ENCODE measurements around the gene AKR1B15.
"Not testable (repeated sequence)": the region's sequence is repeated elsewhere in the genome, so short reads cannot be mapped to it uniquely, and the experiment has no call there.

AKR1B15 gene

GRCh38 chr7:134533288-134533771 lies 15.6 kb upstream of the AKR1B15 start:
- no peak for DNase-seq

GRCh38 chr7:134534633-134535032 lies 14.3 kb upstream of the AKR1B15 start:
- no peak for DNase-seq

GRCh38 chr7:134535272-134535918 lies 13.5 kb upstream of the AKR1B15 start:
- no peak for DNase-seq

- DNase-seq = no peak
These were observed 13.0 kb upstream of the AKR1B15 start for GRCh38 chr7:134535919-134536299.

GRCh38 chr7:134536558-134536957 lies 12.4 kb upstream of the AKR1B15 start:
- not testable (repeated sequence) for DNase-seq

- DNase-seq = not testable (repeated sequence)
These were observed 11.6 kb upstream of the AKR1B15 start for GRCh38 chr7:134537273-134537781.

- no peak for DNase-seq
These were observed 9.4 kb upstream of the AKR1B15 start for GRCh38 chr7:134539380-134540004.

GRCh38 chr7:134541501-134542194 lies 7.3 kb upstream of the AKR1B15 start:
- not testable (repeated sequence) for DNase-seq

- no peak for DNase-seq
These were observed 6.6 kb upstream of the AKR1B15 start for GRCh38 chr7:134542195-134542771.

GRCh38 chr7:134545380-134545779 lies 3.5 kb upstream of the AKR1B15 start:
- DNase-seq = no peak

GRCh38 chr7:134545918-134546317 lies 3.0 kb upstream of the AKR1B15 start:
- DNase-seq = no peak

GRCh38 chr7:134546955-134547354 lies 2.0 kb upstream of the AKR1B15 start:
- DNase-seq = no peak

- peak; percentile 19 for DNase-seq
These were observed 1.4 kb upstream of the AKR1B15 start for GRCh38 chr7:134547397-134548054.

- DNase-seq = no peak
These were observed 456 bp downstream of the AKR1B15 start for GRCh38 chr7:134549366-134549765.

- no peak for DNase-seq
These were observed 3.2 kb downstream of the AKR1B15 start for GRCh38 chr7:134552105-134552504.

- no peak for DNase-seq
These were observed 5.1 kb downstream of the AKR1B15 start for GRCh38 chr7:134553976-134554375.

- no peak for DNase-seq
These were observed 5.6 kb downstream of the AKR1B15 start for GRCh38 chr7:134554417-134554966.

GRCh38 chr7:134557391-134557790 lies 8.5 kb downstream of the AKR1B15 start:
- DNase-seq = no peak

GRCh38 chr7:134558370-134558769 lies 9.5 kb downstream of the AKR1B15 start:
- no peak for DNase-seq

- DNase-seq = not testable (repeated sequence)
These were observed 12.7 kb downstream of the AKR1B15 start for GRCh38 chr7:134561616-134562015.

- no peak for DNase-seq
These were observed 13.2 kb downstream of the AKR1B15 start for GRCh38 chr7:134562136-134562535.

- DNase-seq = not testable (repeated sequence)
These were observed 14.5 kb downstream of the AKR1B15 start for GRCh38 chr7:134563398-134563749.
